ENCODE results near the gene TEX19.
A peak's percentile ranks its signal among the peaks of the same experiment; 100 is the strongest.

TEX19 gene, protein sequence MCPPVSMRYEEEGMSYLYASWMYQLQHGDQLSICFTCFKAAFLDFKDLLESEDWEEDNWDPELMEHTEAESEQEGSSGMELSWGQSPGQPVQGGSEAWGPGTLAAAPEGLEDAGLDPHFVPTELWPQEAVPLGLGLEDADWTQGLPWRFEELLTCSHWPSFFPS

DNA sequence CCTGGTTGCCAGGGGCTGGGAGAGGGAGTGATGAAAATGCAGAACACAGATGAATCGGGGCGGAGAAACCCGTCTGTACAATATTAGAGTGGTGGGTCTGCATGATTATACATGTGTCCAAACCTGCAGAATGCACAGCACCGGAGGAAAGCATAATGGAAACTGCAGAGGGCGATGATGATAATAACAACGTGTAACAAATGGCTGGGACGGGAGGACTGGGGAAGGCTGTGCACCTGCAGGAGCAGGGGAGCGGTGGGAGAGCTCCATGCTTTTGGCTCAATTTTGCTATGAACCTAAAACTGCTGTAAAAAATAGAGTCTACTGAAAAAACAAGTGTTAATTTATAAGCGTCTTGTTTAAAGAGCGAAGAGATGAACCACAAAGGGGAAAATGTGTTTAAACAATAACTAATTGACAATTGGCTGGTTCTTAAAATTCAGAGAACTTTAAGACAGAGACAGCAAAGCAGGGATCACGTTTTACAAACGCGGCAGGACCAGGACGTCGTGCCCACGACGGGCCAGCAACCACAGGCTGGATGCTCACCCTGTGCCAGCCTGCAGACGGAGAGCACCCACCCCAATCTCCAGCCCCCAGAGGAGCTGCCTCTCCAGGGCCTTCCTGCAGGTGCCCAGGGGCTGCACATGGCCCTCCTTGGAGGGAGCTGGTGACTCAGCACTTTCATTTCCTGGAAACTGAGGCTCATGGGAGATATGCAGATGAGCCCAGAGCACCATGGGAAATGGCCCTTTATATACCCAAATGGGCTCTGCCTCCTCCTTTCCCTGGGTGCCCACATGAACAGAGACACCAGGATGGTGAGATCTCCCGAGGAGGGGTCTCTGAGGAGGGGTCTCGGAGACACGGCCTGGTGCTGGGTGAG, at the start of gene TEX19:
TSS of gene TEX19 (plus strand) at position 783 of the 886 bp plus-strand sequence. CDS start 2,904 bp downstream, outside the sequence.
- no peak for DNase-seq (ENCODE audit: low read depth)

DNA sequence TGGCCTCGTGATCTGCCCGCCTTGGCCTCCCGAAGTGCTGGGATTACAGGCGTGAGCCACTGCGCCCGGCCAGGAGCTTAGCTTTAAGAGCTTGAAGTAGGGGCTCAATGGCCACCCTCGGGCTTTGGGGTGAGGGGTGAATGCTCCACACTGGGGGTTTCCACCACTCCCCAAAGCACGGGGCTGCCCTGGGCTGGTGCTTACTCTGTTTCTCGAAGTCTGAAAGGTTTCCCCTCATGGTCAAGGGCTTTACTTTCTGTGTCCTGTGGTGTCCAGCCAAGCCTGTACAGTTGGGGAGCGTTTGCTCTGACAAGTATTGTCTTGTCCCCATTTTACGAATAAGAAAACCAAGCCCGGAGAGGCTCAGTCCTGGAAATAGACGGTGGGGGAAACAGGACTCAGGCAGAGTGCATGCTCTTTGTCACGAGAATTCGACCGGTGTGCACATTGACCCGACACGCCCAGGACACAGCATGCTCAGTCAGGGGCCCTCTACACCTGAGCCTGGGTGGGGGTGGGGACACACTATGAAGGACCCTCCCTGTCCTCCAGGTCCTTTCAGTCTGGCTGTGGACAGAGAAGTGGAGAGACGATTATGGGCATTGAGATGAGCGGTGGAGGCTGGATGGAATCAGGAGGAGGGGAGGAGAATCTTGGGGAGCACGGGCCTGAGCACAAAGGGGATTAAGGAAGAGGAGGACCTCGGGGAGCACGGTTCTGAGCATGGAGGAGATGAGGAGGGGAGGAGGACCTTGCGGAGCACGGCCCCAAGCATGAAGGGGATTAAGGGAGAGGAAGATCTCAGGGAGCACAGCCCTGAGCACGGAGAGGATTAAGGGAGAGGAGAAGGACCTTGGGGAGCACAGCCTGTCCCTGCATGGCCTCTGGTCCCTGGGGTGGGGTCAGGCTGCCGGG, 49.1 kb upstream of the TEX19 start:
- no peak for DNase-seq (ENCODE audit: low read depth)

DNA sequence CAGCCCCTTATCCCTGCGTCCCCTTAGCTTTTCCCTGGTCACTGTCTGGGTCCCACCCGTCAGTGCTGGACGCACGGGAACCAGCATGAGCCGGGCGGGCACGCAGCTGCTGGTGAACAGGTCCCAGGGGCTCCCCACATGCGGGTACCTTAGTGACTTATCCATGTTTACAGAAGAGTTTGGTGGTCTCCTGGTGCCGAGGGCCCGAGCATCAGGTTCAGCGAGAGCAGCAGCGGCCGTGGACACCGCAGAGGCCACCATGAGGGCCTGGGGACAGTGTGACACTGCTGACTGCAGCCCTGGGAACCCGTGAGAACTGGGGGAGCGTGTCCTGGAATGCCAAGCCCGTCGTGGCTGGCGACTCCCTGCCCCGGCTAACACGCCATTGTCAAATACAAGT, 48.2 kb upstream of the TEX19 start:
- DNase-seq (ENCODE audit: low read depth): no peak

DNA sequence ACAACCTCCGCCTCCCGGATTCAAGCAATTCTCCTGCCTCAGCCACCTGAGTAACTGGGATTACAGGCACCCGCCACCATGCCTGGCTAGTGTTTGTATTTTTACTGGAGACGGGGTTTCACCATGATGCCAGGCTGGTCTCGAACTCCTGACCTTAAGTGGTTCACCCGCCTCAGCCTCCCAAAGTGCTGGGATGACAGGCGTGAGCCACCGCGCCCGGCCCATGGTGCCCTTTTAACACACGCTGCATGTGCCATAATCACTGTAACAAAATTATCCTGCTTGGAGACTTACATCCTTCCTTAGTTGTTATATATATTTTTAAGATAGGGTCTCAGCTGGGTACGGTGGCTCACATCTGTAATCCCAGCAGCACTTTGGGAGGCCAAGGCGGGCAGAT, 47.1 kb upstream of the TEX19 start:
- DNase-seq (ENCODE audit: low read depth): no peak

DNA sequence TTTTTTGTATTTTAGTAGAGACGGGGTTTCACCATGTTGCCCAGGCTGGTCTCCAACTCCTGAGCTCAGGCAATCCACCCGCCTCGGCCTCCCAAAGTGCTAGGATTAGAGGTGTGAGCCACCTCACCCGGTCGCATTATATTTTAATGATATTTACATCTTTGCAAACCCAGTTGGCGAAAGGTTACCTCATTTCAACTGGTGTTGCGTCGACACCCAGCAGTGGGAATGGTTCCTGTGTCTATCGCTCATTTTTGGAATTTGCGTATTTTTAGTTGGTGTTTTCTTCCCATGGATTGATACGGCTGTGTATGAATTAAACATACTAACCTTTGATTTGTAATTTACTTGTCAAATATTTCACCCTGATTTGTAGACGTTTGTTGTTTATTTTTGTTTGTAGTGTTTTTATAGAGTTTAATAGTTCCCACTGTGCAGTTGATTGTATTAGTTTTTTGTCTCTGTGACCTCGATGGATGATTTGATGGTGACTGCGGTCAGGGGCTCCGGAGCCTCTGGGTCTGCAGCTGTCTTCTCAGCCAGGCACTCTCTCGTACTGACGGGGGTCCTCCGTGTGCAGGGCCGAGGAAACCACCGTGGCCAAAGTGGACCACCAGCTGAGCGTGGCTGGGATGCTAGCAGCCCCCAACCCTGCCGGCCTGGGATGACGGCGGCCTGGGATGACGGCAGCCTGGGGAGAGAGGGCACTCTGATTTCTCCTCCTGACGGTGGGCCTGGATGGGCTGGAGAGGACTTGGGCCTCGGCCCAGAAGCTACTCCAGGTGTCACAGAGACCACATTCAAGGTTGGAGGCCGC, 45.6 kb upstream of the TEX19 start:
- no peak for DNase-seq (ENCODE audit: low read depth)

DNA sequence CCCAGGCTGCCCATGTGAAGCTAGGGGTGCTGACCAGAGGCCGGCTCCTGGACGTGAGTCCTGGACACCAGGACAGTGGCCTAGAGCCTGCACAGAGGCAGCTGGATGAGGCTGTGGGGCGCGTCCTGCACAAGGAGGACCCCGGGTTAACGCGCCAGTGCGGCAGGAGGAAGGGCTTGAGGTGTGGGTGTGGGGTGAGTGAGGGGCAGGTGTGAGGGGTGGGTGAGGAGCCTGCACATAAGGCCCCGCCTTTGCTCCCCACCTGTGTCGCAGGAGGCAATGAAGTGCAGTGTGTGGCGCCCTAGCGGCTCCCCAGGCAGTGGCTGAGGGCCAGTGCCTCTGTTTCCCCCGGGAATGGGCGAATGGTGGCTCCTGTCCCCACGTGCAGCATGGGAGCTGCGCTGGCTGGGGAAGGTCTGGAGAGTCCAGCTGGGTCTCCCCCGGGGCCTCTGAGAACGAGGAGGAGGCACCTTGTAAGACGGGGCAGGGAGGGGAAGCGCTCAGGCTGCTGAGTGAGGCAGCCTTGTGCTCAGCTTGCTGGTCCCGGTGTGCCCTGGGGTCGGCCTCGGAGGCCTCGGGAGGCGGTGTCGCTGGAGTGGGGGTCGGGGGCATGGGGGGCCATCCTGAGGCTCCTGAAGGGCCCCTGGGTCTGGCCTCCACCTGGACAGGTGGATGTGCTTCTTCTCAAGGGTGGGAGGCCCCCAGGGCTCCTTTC, 44.9 kb upstream of the TEX19 start:
- no peak for DNase-seq (ENCODE audit: low read depth)

DNA sequence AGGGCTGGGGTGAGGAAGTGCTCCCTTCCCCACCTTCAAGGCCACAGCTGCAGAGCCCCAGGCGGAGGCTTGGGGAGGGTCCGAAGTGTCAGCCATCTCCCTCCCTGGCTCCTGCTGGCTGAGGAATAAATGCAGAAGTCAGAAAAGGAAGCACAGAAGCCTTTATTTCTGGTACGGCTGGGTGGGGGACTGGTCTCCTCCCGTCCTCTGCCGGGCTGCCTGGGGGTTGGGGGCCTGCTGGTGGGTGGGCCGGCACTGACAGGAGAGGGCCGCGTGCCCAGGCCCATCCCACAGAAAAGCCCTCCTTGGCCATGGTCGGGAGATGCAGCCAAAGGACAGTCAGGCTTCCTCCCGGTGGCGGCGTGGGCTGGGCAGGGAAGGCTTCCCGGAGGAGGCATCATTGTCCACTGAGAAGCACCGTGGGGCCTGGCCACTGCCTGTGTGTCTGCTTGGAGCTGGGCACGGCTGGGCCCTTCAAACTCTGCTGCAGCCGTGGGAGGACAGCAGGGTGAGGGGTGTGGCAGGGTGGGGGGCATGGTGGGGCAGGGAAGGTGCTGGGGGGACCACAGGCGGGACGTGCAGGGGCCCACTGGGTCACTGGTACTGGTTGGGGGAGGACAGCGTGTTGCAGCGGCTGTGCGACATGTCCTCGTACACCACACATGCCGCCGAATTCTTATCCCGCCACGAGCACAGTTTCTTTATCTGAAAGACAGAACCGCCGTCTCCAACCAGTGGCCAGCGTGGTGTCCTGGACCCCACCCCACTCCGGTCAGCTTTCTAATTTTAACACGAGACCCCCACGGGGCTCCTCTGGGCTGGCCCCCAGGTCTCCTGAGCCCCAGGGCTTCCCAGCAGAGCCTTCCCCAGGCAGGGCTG, 44.1 kb upstream of the TEX19 start:
- no peak for DNase-seq (ENCODE audit: low read depth)

DNA sequence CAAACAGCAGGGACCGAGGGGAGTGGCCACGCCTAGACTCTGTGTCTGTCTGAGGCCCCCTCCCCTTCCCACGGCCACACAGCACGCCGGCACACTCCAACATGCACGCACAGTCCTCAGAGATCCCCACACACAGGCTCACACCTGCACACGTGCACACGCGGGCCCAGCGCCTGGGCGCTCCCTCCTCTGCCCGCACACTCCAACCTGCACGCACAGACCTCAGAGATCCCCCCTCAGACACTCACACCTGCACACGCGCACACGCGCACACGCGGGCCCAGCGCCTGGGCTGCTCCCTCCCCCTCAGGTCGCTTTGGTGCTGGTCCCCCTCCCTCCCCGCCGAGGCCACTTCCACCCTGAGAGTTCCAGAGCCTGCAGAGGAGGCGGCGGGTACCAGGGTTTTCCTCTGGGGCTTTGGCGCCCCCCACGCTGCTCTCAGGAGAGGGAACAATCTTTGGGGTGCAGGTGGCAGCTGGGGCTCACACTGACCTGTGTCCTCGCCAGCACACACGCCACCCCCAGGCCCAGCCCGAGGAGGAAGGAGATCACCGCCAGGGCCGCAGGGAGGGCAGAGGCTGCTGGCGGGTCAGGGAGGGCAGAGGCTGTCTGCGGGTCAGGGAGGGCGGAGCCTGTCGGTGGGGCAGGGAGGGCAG, 43.2 kb upstream of the TEX19 start:
- DNase-seq (ENCODE audit: low read depth): peak; percentile 39

DNA sequence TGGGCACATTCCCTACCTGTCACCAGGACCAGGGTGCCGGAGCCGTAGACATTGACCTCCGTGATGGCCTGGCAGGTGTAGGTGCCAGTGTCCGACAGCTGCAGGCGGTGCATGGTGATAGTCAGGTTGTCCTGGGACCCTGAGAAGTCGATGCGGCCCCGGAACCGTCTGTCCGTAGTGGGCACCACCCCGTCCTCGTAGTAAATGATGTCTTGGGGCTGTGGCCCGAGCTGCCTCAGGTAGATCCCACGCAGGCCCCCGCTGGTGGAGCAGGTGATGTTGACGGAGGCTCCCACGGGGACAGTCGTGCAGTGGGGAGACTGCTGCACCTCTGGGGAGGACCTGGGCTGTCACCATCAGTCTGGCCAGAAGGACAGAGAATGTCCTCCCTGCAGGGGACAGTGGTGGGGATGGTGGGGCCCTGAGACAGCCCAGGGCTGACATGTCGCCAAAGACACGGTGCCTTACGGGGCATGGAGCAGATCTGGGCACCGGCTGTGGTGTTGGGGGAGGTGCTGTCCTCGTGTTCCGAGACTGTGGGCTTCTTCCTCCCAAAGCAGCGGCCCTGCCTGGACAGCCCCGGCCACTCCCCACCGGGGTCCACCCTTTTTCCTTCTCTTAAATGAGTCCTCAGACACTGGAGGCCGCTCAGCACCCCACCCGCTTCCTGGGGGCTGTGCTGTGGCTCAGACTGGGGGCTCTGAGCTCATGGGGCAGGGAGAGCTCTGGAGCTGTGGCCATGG, 42.2 kb upstream of the TEX19 start:
- no peak for DNase-seq (ENCODE audit: low read depth)

DNA sequence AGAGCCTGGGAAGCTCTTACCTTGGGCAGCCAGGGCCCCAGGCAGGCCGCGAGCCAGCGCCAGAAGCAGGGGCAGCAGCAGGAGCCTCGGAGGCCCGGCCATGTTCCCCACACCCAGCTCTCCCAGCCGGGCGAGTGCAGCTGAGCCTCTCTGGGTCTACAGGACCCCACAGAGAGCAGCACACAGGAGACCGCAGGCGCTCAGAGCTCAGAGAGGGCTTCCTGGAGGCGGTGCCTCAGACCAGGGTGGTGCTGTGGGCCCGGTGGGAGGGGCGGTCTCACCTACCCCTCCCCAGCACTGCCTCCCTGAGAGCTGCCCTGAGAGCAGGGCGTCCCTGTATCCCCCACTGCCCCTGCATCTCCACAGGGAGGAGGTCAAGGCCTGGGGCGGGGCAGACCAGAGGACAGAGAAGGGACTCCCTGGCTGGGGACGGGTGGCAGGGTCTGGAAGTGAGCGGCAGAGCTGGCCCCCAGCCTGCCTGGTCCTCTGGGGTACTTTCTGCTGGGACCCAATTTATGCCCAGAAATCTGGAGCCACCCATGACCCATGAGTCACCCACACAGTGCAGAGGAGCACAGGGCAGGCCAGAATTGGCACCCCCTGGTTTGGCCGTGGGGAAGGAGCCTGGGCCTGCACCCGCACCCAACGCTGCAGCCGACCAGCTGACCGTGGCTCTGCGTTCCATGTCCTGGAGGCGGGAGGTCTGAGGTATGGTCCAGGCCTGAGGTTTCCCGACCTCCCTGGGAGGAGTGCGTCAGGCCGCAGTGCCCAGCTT, 41.5 kb upstream of the TEX19 start, which contains the start of gene CD7:
TSS of gene CD7 (minus strand) at position 215 of the 775 bp plus-strand sequence. CDS start at position 102, 113 bp downstream.
- DNase-seq (ENCODE audit: low read depth): peak; percentile 58

DNA sequence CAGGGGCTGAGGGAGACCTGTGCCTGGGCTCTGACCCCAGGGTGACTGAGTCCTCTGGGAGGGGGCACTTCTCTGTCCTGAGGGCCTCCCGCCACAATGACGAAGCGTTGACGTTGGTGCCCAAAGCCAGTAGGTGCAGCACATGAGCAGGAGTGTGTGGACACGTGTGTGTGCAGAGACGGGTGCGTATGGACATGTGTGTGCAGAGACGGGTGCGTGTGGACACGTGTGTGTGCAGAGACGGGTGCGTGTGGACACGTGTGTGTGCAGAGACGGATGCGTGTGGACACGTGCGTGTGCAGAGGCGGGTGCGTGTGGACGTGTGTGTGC, 40.9 kb upstream of the TEX19 start:
- no peak for DNase-seq (ENCODE audit: low read depth)

DNA sequence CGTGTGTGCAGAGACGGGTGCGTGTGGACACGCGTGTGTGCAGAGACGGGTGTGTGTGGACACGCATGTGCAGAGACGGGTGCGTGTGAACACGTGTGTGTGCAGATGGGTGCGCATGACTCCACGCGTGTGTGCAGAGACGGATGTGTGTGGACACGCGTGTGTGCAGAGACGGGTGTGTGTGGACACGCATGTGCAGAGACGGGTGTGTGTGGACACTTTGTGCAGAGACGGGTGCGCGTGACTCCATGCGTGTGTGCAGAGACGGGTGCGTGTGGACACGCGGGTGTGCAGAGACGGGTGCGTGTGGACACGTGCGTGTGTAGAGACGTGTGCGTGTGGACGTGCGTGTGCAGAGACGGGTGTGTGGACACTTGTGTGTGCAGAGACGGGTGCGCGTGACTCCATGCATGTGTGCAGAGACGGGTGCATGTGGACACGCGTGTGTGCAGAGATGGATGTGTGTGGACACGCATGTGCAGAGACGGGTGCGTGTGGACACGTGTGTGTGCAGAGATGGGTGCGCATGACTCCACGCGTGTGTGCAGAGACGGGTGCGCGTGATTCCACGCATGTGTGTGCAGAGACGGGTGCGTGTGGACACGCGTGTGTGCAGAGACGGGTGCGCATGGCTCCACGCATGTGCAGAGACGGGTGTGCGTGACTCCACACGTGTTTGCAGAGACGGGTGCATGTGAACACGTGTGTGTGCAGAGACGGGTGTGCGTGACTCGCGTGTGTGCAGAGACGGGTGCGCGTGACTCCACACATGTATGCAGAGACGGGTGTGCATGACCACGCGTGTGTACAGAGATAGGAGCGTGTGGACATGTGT, 40.1 kb upstream of the TEX19 start:
- no peak for DNase-seq (ENCODE audit: low read depth)

DNA sequence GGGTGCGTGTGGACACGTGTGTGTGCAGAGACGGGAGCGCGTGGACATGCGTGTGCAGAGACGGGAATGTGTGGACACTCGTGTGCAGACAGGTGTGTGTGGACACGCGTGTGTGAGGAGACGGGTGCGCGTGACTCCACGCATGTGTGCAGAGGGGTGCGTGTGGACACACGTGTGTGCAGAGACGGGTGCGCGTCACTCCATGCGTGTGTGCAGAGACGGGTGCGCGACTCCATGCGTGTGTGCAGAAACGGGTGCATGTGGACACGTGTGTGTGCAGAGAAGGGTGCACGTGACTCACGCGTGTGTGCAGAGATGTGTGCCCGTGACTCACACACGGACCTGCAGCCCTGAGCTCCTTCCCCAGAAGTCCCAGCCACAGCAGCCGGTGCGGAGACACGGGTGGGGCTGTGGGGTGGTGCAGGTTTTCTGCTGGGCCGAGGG, 39.4 kb upstream of the TEX19 start:
- no peak for DNase-seq (ENCODE audit: low read depth)

DNA sequence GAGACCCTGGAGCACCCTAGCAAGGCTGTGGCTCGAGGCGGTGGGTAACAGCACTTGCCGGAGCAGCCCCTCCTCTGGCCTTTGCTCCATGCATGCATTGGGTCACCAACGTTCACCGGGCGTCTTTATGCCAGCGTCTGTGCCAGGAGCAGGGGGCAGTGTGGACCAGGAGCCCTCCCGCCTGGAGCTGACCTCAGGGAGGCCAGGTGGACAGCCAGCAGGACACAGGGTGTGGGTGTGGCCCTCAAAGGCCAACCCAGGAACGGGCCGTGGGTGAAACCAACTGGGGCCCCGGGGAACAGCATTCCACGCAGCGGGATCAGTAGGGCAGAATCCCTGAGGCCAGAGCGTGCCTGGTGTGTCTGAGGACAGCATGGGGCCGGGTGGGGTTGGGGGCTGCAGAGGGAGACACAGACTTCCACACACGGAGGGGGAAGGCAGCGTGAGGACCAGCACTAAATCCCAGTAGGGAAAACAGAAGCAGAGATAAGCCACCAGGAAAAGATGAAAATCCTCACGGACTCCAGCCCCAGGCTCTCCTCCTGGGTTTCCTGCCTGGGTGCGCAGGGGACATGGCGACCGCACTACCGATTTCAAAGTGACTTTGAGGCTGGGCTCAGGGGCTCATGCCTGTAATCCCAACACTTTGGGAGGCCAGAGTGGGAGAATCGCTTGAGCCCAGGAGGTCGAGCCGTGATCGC, 38.8 kb upstream of the TEX19 start:
- DNase-seq (ENCODE audit: low read depth): no peak

DNA sequence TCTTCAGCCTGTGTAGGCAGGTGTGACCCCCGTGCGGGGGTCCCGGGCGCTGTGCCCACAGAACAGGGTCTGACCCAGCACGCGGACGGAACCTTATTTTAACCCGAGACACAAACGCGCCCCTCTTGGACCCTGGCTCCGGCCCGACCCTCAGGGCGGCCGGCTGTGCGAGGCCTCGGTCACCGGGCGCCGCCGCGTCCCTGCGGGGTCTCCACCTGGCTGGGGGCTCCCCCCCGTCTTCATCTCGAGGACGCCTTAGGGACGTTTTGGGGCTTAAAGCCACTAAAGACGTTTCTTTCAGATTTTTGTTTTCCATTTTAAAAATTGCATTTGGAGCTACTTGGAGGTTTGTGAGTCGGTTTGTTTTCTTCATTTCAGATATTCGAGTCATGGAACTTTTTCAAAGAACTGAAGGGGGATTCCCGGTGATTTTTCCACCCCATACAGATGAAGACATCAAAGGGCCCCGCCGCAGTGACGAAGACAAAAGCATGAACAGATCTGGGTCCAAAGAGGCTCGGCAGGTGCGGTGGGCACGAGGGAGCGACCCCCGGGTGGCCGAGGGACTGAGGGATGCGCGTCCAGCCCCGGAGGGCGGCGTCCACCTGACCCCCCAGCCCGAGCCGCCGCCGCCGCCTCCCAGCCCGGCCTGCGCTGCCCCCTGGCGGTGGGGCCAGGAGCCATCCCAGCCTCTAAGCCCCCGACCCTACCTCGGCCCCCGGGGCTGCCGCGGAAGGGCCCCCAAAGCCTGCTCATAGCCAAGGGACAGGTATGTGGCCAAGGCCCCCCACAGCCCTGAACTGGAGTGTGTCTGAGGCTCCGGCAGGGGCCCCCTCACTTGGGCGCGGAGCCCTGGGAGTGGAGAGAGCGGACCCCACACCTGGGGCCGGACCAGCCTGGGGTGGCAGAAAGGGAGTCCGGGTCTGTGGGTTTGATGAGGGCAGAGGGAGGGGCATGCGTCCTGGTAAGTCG, 37.8 kb upstream of the TEX19 start:
- peak; percentile 69 for DNase-seq (ENCODE audit: low read depth)

Data from activated gamma-delta T cell treated with anti-CD3 and anti-CD28 coated beads, Interleukin-2, amount 50 U/mL, for 16 hours (primary cell).